ENCODE results near the gene PAX5. TPM values are rescaled to one million over a fixed set of nuclear protein-coding genes. Genes with fewer than 3 reads are reported as not detected.

PAX5 gene
- total RNA-seq, 1 experiment from 2014 or later, result 0.39 TPM

DNA sequence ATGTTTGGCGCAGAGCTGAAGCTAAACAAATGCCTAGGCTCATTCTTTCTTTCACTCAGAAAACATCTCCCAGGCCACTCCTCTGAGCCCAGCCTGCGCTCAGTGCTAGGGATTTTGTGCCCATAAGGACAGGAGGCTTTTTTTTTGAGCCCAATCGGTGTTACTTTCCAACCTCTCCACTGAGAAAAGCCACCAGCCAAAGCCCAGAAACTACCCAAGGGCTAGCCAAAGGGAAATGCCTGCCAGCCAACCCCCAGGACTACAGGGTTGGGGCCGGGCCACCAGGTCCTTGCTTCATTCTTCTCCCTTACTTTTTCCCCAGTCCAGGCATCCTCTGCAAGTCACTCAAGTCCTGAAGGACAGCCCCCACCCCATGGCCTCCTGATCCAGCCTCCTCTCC is 134.7 kb downstream of the PAX5 start:
- H3K4me1 Mint-ChIP-seq, result peaks cover 9 to 36% of the 10 kb centered on the region in 2 experiments

More for the DNA sequence above, 134.7 kb downstream of the PAX5 start:
- no peak overlapping the region for H3K56ac ChIP-seq (ENCODE audit: insufficient read length, low read depth, low read length)
- no peak overlapping the region for H3K14ac ChIP-seq (ENCODE audit: insufficient read depth, low read length)
- no peak overlapping the region for H3K4ac ChIP-seq (ENCODE audit: low read depth, low read length)
- Mint-ChIP-seq H3K27ac (peak overlapping the region in 1 of 3 experiments; percentile 28; a peak in 1 of 7 replicates), H3K9me3 (no peaks in the 10 kb centered on the region; a peak in 1 of 5 replicates), H3K36me3 (ENCODE audit: insufficient read depth in 1 of 3, low read depth in 3 of 3) (no peaks in the 10 kb centered on the region), H3K27me3 (ENCODE audit: low read depth) (peaks cover 6% of the 10 kb centered on the region), H3K4me3 (no peak overlapping the region)
- H2BK15ac ChIP-seq (ENCODE audit: low read depth, low read length), result no peak overlapping the region
- H4K8ac ChIP-seq (replicated peaks; ENCODE audit: insufficient read length, low read depth, low read length), result no peak overlapping the region
- no peak overlapping the region for H3K18ac ChIP-seq (ENCODE audit: insufficient read length, low read depth, low read length)
- no peak overlapping the region for H3K4me2 ChIP-seq (ENCODE audit: insufficient read depth, insufficient read length, low read length)
- H3K23ac ChIP-seq (ENCODE audit: insufficient read length, low read depth, low read length), result no peak overlapping the region
- H3K9ac ChIP-seq (ENCODE audit: extremely low read depth, insufficient read length, low read length), result no peak overlapping the region
- H2BK20ac ChIP-seq (ENCODE audit: low read depth, low read length, poor library complexity, severe bottlenecking), result no peak overlapping the region
- H4K91ac ChIP-seq (ENCODE audit: insufficient read length, low read depth, low read length), result no peak overlapping the region
- H3K27ac ChIP-seq (ENCODE audit: insufficient read length, low read depth, low read length), result no peak overlapping the region
- H4K20me1 ChIP-seq (ENCODE audit: control insufficient read depth, insufficient read depth, insufficient read length), result no peaks in the 10 kb centered on the region
- H3K79me1 ChIP-seq (ENCODE audit: insufficient read depth, low read depth, low read length, poor library complexity, severe bottlenecking), result no peaks in the 10 kb centered on the region
- no peaks in the 10 kb centered on the region; the same call in 1 of the 2 replicates for H3K27me3 ChIP-seq (ENCODE audit: insufficient read depth, low read length)
- H3K4me1 ChIP-seq (ENCODE audit: insufficient read depth, low read length), result no peaks in the 10 kb centered on the region
- DNase-seq, result peak; percentile 9
- no peak overlapping the region for H3T11ph ChIP-seq (ENCODE audit: low read length)
- TF ChIP-seq CTCF (conservative IDR thresholded peaks at IDR 0.05), result no peak
- H3K9me3 ChIP-seq (ENCODE audit: control insufficient read depth, low read depth, low read length), result no peaks in the 10 kb centered on the region
- H2AFZ ChIP-seq (ENCODE audit: low read length), result no peak overlapping the region
- H3K23me2 ChIP-seq (ENCODE audit: insufficient read length, low read depth, low read length, poor library complexity, severe bottlenecking), result no peaks in the 10 kb centered on the region
- no peak overlapping the region for H4K5ac ChIP-seq (ENCODE audit: insufficient read length, low read depth, low read length)
- no peak overlapping the region for H2BK5ac ChIP-seq (ENCODE audit: insufficient read length, low read length)
- no CpG with 5 or more reads among the region's 4 CpGs for WGBS (ENCODE audit: extremely low coverage, insufficient read length, low lambda C conversion rate)
- no peak overlapping the region for H2BK12ac ChIP-seq (ENCODE audit: insufficient read length, low read depth, low read length)
- no peak overlapping the region for H2BK120ac ChIP-seq (ENCODE audit: low read depth, low read length, poor library complexity, severe bottlenecking)
- no peak overlapping the region for H2AK5ac ChIP-seq (ENCODE audit: insufficient read length, low read length)
- H3K79me2 ChIP-seq (ENCODE audit: insufficient read depth, low read length), result no peaks in the 10 kb centered on the region
